MCF 10A (cell line): ENCODE results near the gene TMEM212. TPM values are rescaled to one million over a fixed set of nuclear protein-coding genes. Genes with fewer than 3 reads are reported as not detected.

ENCODE experiments used
- BruUV-seq: library from RNA; stranded (reverse); fragments of 400-500 nt; replicated peaks from 2 replicates; lab custom pipeline; 2021; lab: Mats Ljungman, UMichigan
- CTCF ChIA-PET: fragments of 300-600 bp; sonication (Branson Sonifier 250); formaldehyde crosslinking; extraction: SDS; loops from one replicate; lab custom pipeline; 2021; ENCODE audit warnings: antibody characterized with exemption, inconsistent platforms; lab: Yijun Ruan, JAX
- POLR2A ChIA-PET: fragments of 300-600, 350-650 bp; sonication (Branson Sonifier 250); formaldehyde crosslinking; extraction: SDS; loops from one replicate; lab custom pipeline; 2020; ENCODE audit warnings: antibody characterized with exemption, inconsistent platforms; lab: Yijun Ruan, JAX
- DNase-seq: peaks from one replicate; pipeline ENCODE4 v3.0.0-alpha.2; 2018; ENCODE audit not compliant: unreplicated experiment
- H3K27ac Mint-ChIP-seq: one replicate; pipeline ENCODE4 v1.8.0; 2022; ENCODE audit warnings: mild to moderate bottlenecking, low read depth, mixed read lengths; ENCODE audit not compliant: unreplicated experiment
- H3K27me3 Mint-ChIP-seq: one replicate; pipeline ENCODE4 v1.8.0; 2022; ENCODE audit warnings: mixed read lengths; ENCODE audit not compliant: insufficient read depth, unreplicated experiment
- H3K36me3 Mint-ChIP-seq: one replicate; pipeline ENCODE4 v1.8.0; 2022; ENCODE audit warnings: mild to moderate bottlenecking, moderate library complexity, mixed read lengths; ENCODE audit not compliant: insufficient read depth, unreplicated experiment
- H3K4me1 Mint-ChIP-seq: one replicate; pipeline ENCODE4 v1.8.0; 2022; ENCODE audit warnings: mixed read lengths; ENCODE audit not compliant: insufficient read depth, unreplicated experiment
- H3K4me3 Mint-ChIP-seq: one replicate; pipeline ENCODE4 v1.8.0; 2022; ENCODE audit warnings: mild to moderate bottlenecking, moderate library complexity, mixed read lengths; ENCODE audit not compliant: unreplicated experiment
- H3K9me3 Mint-ChIP-seq: one replicate; pipeline ENCODE4 v1.8.0; 2022; ENCODE audit warnings: mixed read lengths; ENCODE audit not compliant: unreplicated experiment
- intact Hi-C: fragments of 100-400 bp; cut with micrococcal nuclease; formaldehyde crosslinking; loops from 2 replicates; pipeline ENCODE4 v1.14.1; 2022
- total RNA-seq: library from RNA; stranded (reverse); gene quantifications from 2 replicates; pipeline ENCODE4 v1.2.3, GENCODE V29; 2022
- TF ChIP-seq, protein P1 (sequence below): fragments of 200-600 bp; IDR thresholded peaks from one replicate; pipeline ENCODE4 v1.8.0; 2022; ENCODE audit warnings: antibody characterized with exemption, mild to moderate bottlenecking; ENCODE audit not compliant: unreplicated experiment

Gene TMEM212
- total RNA-seq, 1 experiment from 2014 or later, result not detected

DNA sequence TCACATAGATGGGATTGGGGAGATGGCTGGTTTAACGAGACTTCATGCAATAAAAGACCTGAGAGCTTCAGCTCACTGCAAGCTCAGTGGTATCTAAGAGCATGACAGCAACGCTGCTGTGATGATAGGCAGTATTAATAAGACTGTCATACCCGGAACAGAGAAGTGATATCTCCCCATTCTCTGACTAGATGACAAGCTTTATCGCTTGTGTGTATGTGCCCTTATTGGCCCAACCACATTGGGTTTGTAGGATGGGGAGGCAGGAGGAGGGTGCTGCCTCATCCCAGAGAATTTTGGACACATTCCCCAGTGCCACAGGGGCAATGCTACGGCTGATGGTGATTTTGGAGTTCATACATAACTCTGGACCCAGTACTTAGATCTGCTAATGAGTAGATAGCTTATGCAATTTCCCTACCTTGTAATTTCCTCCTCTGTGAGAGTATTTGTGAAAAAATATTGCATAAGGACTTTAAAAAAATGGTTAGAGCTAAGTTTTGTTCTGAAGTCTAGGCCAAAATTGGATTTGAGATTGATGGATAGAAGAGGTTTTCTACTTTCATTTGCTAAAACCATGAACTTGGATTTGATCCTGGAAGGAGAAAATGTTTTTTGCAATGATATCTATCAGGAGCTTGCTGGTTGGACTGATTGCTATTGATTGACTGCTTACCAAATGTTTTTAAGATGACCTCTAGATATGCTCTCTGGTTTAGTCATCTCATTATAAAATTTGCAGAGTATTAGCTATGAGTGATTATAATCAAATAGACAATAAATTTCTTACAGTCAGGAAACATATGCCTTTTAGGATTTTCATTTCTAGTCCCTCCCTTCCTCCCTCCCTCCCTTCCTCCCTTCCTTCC is 14.0 kb upstream of the TMEM212 start:
- H3K9me3 Mint-ChIP-seq, result no peaks in the 10 kb centered on the region
- H3K4me3 Mint-ChIP-seq, result no peak overlapping the region
- POLR2A ChIA-PET, result interaction anchor here (0.8 to 5.1 kb wide), 10 partner anchors 12 to 185 kb away, joined by 3 to 67 read pairs (median 4); partner anchors contain the start of gene PLD1
- no peak for DNase-seq
- TF ChIP-seq, protein P1, sequence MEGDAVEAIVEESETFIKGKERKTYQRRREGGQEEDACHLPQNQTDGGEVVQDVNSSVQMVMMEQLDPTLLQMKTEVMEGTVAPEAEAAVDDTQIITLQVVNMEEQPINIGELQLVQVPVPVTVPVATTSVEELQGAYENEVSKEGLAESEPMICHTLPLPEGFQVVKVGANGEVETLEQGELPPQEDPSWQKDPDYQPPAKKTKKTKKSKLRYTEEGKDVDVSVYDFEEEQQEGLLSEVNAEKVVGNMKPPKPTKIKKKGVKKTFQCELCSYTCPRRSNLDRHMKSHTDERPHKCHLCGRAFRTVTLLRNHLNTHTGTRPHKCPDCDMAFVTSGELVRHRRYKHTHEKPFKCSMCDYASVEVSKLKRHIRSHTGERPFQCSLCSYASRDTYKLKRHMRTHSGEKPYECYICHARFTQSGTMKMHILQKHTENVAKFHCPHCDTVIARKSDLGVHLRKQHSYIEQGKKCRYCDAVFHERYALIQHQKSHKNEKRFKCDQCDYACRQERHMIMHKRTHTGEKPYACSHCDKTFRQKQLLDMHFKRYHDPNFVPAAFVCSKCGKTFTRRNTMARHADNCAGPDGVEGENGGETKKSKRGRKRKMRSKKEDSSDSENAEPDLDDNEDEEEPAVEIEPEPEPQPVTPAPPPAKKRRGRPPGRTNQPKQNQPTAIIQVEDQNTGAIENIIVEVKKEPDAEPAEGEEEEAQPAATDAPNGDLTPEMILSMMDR, result no peak
- H3K4me1 Mint-ChIP-seq, result peaks cover 37% of the 10 kb centered on the region
- H3K36me3 Mint-ChIP-seq, result no peaks in the 10 kb centered on the region
- BruUV-seq, result no TSS peak
- no peaks in the 10 kb centered on the region for H3K27me3 Mint-ChIP-seq
- no peak overlapping the region for H3K27ac Mint-ChIP-seq
- intact Hi-C loops, result no loop called here
- CTCF ChIA-PET, result interaction anchor here (0.5 to 6.6 kb wide), 43 partner anchors 7 to 866 kb away, joined by 3 to 103 read pairs (median 4); partner anchors contain the start of gene PLD1

DNA sequence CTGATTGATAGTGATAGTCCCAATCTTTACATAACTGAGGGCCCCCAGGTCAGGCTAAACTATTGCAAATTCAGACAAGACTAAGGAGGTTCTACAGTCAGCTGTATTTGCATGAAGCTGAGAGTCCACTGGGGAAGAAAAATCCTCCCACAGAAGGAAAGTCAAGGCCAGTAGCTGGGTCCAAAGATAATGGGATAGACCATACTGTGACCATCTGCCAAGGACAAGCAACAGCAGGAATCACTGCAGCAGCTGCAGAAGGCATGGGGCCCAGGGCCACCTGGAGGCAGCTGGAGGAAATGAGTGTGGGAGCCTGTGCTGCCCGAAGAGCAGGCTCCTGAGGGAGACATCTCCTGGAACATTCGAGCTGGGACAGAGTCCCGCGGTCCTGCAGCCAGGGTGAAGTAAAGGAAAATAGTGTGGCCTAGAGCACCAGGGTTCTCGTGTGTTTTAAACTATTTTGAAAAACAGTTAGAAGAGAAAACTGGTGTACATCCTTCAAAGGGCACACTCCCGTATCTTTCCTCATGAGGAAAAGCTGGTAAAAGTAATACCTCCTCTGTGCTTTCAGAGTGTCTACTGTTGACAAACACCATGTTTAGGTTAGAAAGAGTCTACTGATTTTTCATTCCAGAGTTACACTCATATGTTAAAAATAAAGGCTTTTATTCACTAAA is 13.2 kb upstream of the TMEM212 start:
- Mint-ChIP-seq H3K4me1 (peaks cover 28% of the 10 kb centered on the region), H3K9me3 (no peaks in the 10 kb centered on the region), H3K4me3 (no peak overlapping the region), H3K27ac (no peak overlapping the region), H3K36me3 (no peaks in the 10 kb centered on the region), H3K27me3 (no peaks in the 10 kb centered on the region)
- CTCF ChIA-PET, result interaction anchor here (0.6 to 6.6 kb wide), 46 partner anchors 8 to 864 kb away, joined by 3 to 103 read pairs (median 4); partner anchors contain the start of gene PLD1
- DNase-seq, result peak; percentile 88
- POLR2A ChIA-PET, result interaction anchor here (0.6 to 5.1 kb wide), 13 partner anchors 9 to 186 kb away, joined by 3 to 67 read pairs (median 4); partner anchors contain the start of gene PLD1
- TF ChIP-seq, protein P1, result peak; percentile 85
- intact Hi-C loops, result loop anchor here (1.0 to 10.0 kb wide), 8 partner anchors 58 to 869 kb away; partner anchors contain the start of gene TNIK
- BruUV-seq, result no TSS peak

DNA sequence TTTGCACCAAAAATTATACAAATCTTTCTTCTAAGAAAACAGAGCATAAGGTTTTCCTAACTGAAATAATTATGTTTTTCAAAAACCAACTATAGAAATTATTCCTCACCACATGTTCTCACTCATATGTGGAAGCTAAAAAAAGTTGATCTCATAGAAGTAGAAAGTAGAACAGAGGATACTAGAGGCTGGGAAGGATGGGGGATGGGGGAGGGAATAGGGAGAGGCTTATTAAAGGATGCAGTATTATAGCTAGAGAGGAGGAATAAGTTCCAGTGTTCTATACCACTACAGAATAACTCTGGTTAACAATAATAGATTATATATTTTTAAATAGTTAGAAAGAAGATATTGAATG is 12.7 kb upstream of the TMEM212 start:
- TF ChIP-seq, protein P1, result no peak
- H3K4me3 Mint-ChIP-seq, result no peak overlapping the region
- no peaks in the 10 kb centered on the region for H3K27me3 Mint-ChIP-seq
- no peaks in the 10 kb centered on the region for H3K36me3 Mint-ChIP-seq
- CTCF ChIA-PET, result interaction anchor here (0.6 to 6.6 kb wide), 37 partner anchors 8 to 865 kb away, joined by 3 to 103 read pairs (median 5); partner anchors contain the start of gene PLD1
- no TSS peak for BruUV-seq
- intact Hi-C loops, result loop anchor here (1.0 to 10.0 kb wide), 8 partner anchors 58 to 869 kb away; partner anchors contain the start of gene TNIK
- H3K27ac Mint-ChIP-seq, result no peak overlapping the region
- POLR2A ChIA-PET, result interaction anchor here (0.8 to 5.1 kb wide), 9 partner anchors 9 to 184 kb away, joined by 3 to 67 read pairs (median 7); partner anchors contain the start of gene PLD1
- peaks cover 23% of the 10 kb centered on the region for H3K4me1 Mint-ChIP-seq
- H3K9me3 Mint-ChIP-seq, result no peaks in the 10 kb centered on the region
- DNase-seq, result no peak
